Mesendoderm (in vitro differentiated cells): ENCODE results near the gene TOR1B.

ENCODE experiments used
- DNase-seq: peaks from one replicate; pipeline ENCODE4 v3.0.0; 2013
- H2AK5ac ChIP-seq: 2 replicates; pipeline ENCODE4 v1.6.1; 2013; ENCODE audit warnings: low read length, inconsistent platforms
- H2BK120ac ChIP-seq: 2 replicates; pipeline ENCODE4 v1.6.1; 2013; ENCODE audit warnings: low read depth, mild to moderate bottlenecking, low read length, moderate library complexity, mixed read lengths
- H2BK15ac ChIP-seq: replicated peaks from 2 replicates; pipeline ENCODE4 v1.6.1; 2013; ENCODE audit warnings: low read depth, mild to moderate bottlenecking, moderate library complexity
- H2BK5ac ChIP-seq: 2 replicates; pipeline ENCODE4 v1.6.1; 2013; ENCODE audit warnings: low read length, inconsistent platforms
- H3K18ac ChIP-seq: 2 replicates; pipeline ENCODE4 v1.6.1; 2013; ENCODE audit warnings: mild to moderate bottlenecking, low read length, mixed read lengths
- H3K23ac ChIP-seq: one replicate; pipeline ENCODE4 v1.6.1; 2013; ENCODE audit warnings: low read length
- H3K27ac ChIP-seq: 2 replicates; pipeline ENCODE4 v1.5.1; 2013; ENCODE audit warnings: low read depth, mild to moderate bottlenecking, inconsistent platforms, low read length, moderate library complexity
- H3K27me3 ChIP-seq: 2 replicates; pipeline ENCODE4 v1.6.1; 2013; ENCODE audit warnings: low read length, control low read depth, mild to moderate bottlenecking, inconsistent platforms; ENCODE audit not compliant: insufficient read depth, poor library complexity
- H3K36me3 ChIP-seq: 2 replicates; pipeline ENCODE4 v1.6.1; 2013; ENCODE audit warnings: low read length, inconsistent platforms; ENCODE audit not compliant: control insufficient read depth, insufficient read depth
- H3K4ac ChIP-seq: one replicate; pipeline ENCODE4 v1.6.1; 2013; ENCODE audit warnings: low read depth, mild to moderate bottlenecking, low read length, moderate library complexity
- H3K4me1 ChIP-seq: 2 replicates; pipeline ENCODE4 v1.6.1; 2013; ENCODE audit warnings: low read depth, low read length, inconsistent platforms; ENCODE audit not compliant: control insufficient read depth
- H3K4me2 ChIP-seq: 2 replicates; pipeline ENCODE4 v1.6.1; 2013; ENCODE audit warnings: low read length
- H3K4me3 ChIP-seq: 2 replicates; pipeline ENCODE4 v1.5.1; 2013; ENCODE audit warnings: mild to moderate bottlenecking, low read length
- H3K56ac ChIP-seq: one replicate; pipeline ENCODE4 v1.6.1; 2013; ENCODE audit warnings: low read length
- H3K79me1 ChIP-seq: 2 replicates; pipeline ENCODE4 v1.6.1; 2013; ENCODE audit warnings: low read length, inconsistent platforms
- H3K79me2 ChIP-seq: 2 replicates; pipeline ENCODE4 v1.6.1; 2013; ENCODE audit warnings: mild to moderate bottlenecking, low read length; ENCODE audit not compliant: control insufficient read depth, insufficient read depth
- H3K9ac ChIP-seq: 2 replicates; pipeline ENCODE4 v1.6.1; 2013; ENCODE audit warnings: low read length, inconsistent platforms
- H4K5ac ChIP-seq: one replicate; pipeline ENCODE4 v1.6.1; 2013; ENCODE audit warnings: low read length
- H4K8ac ChIP-seq: one replicate; pipeline ENCODE4 v1.6.1; 2013; ENCODE audit warnings: low read depth, mild to moderate bottlenecking, control low read depth, low read length, moderate library complexity
- WGBS: extraction: QIAGEN DNeasy Blood & Tissue Kit; methylation state at CpG from one replicate; pipeline ENCODE4 v1.1.7; 2013; ENCODE audit warnings: low lambda C conversion rate, missing lambda C conversion rate; ENCODE audit not compliant: insufficient coverage; ENCODE audit errors: extremely low coverage; 5-methylcytosine and 5-hydroxymethylcytosine counted together

Gene TOR1B

DNA sequence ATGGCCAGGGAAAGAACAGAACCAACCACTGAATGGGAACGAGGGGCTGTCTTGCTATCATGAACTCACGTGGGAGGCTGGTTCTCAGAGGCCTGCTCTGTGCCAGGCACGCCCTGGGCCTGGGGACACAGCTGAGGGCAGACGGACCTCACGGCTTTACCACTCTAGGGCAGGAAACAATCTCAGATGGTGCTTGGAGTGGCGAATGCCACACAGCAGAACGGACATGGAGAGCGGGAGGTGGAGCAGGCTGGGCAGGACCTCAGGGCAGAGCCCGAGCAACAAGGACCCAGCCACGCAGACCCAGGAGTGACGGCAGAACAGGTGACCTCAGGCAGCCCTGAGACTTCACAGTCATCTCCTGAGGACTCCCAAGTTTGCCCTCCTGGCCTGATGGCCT lies 12.3 kb downstream of the TOR1B start:
- Histone ChIP-seq H3K4ac (no peak overlapping the region), H3K4me3 (no peak overlapping the region), H2BK5ac (no peak overlapping the region), H3K23ac (no peak overlapping the region), H3K27ac (no peak overlapping the region), H2BK120ac (no peak overlapping the region), H4K5ac (no peak overlapping the region), H3K56ac (no peak overlapping the region), H3K27me3 (no peaks in the 10 kb centered on the region), H3K4me2 (no peak overlapping the region), H3K18ac (no peak overlapping the region), H3K79me1 (peaks cover 2% of the 10 kb centered on the region), H3K79me2 (no peaks in the 10 kb centered on the region), H3K4me1 (no peaks in the 10 kb centered on the region), H2BK15ac (no peak overlapping the region), H2AK5ac (no peak overlapping the region), H3K36me3 (peaks cover 14% of the 10 kb centered on the region), H3K9ac (no peak overlapping the region), H4K8ac (no peak overlapping the region)
- no peak for DNase-seq
- WGBS, result no CpG with 5 or more reads among the region's 11 CpGs

DNA sequence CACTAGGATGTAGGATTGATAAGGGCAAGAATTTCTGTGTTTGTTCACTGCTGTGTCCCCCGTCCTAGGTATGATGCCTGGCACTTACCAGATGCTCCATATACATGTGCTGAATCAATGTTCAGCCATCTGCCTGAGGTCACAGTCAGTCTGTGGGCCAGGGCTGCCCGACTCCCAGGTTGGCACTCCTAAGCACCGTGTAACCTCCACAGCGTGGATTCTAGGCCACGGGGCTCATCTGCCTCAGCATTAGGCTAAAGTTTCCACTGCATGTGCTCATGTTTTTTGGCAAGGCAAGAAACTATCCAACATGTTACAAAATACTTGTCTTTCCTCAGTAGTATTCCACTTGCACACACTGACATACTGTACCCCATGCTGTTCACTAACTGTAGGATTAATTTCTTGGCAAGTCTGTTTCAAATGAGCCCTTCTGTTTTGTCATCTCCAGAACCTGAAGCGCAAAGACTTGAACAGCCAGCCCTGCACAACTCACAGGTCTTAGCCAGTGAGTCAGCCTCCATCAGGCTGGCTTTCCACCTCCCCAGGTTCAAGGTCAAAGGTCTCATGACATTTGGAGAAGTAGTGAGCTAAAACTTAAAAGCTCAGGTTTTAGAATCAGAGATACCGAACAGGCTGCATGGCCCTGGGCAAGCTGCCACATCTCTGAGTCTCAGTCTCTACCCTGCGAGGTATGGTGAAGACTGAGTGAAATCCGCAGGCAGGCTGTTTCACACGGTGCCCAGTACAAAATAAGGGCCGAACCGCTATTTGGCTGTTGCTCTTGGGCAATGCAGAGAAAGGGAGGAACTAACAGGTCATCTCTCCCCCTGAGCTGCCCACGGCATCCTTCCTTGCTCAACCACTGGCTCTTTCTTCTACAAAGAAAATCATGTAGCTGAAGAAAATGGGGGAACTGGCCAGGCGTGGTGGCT lies 13.8 kb downstream of the TOR1B start:
- DNase-seq, result no peak
- no peak overlapping the region for H3K4me2 ChIP-seq
- H3K23ac ChIP-seq, result no peak overlapping the region
- no CpG with 5 or more reads among the region's 14 CpGs for WGBS
- H2AK5ac ChIP-seq, result no peak overlapping the region
- H3K4me3 ChIP-seq, result no peak overlapping the region
- H3K18ac ChIP-seq, result no peak overlapping the region
- H3K79me1 ChIP-seq, result peaks cover 2% of the 10 kb centered on the region
- no peaks in the 10 kb centered on the region for H3K4me1 ChIP-seq
- peaks cover 17% of the 10 kb centered on the region for H3K36me3 ChIP-seq
- H3K27ac ChIP-seq, result no peak overlapping the region
- H2BK120ac ChIP-seq, result no peak overlapping the region
- H4K5ac ChIP-seq, result no peak overlapping the region
- H3K56ac ChIP-seq, result no peak overlapping the region
- H3K79me2 ChIP-seq, result no peaks in the 10 kb centered on the region
- H4K8ac ChIP-seq, result no peak overlapping the region
- no peak overlapping the region for H3K9ac ChIP-seq
- no peak overlapping the region for H2BK5ac ChIP-seq
- H2BK15ac ChIP-seq, result no peak overlapping the region
- H3K27me3 ChIP-seq, result no peaks in the 10 kb centered on the region
- H3K4ac ChIP-seq, result no peak overlapping the region

DNA sequence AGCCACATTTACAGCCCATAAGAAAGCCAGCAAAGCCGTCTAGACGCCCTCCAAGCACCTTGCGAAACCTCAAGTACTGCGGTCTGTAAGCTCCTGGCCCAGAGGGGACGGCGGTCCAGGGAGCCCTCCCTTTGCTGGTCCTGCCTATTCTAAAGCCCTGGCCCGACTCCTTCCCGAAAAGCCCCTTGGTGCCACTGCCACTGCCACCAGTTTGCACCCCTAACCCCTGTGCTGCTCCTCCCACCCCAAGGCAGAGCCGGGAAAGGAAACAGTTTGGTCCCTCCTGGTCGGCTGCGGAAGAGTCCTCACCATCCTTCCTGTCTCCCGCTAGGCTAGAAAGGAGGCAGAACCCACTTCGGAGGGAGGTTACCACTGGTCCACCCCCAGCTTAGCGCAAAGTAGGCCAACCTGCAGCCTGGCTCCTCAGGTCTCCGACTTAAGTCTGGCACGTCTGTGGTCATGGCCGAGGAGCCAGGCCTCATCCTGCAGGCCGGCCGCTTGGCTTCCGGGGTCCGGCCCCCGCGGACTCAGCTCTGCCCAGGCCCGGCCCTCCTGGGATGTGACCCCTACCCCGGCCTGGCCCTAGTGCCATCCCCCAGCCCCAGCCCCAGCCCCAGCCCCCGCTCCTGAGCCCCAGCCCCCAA lies 20.0 kb downstream of the TOR1B start:
- peaks cover 7% of the 10 kb centered on the region for H3K79me1 ChIP-seq
- H2BK5ac ChIP-seq, result no peak overlapping the region
- H3K4me3 ChIP-seq, result peak overlapping the region; percentile 82
- no peak overlapping the region for H2AK5ac ChIP-seq
- no peaks in the 10 kb centered on the region for H3K4me1 ChIP-seq
- no CpG with 5 or more reads among the region's 26 CpGs for WGBS
- peaks cover 10% of the 10 kb centered on the region for H3K79me2 ChIP-seq
- H3K9ac ChIP-seq, result peak overlapping the region; percentile 89
- DNase-seq, result peak; percentile 77
- H3K4me2 ChIP-seq, result peak overlapping the region; percentile 92
- peak overlapping the region; percentile 97 for H3K4ac ChIP-seq
- no peak overlapping the region for H4K5ac ChIP-seq
- peaks cover 12% of the 10 kb centered on the region for H3K36me3 ChIP-seq
- no peak overlapping the region for H3K23ac ChIP-seq
- H4K8ac ChIP-seq, result no peak overlapping the region
- no peak overlapping the region for H2BK120ac ChIP-seq
- H2BK15ac ChIP-seq, result no peak overlapping the region
- H3K27ac ChIP-seq, result peak overlapping the region; percentile 53
- H3K56ac ChIP-seq, result peak overlapping the region; percentile 96
- peak overlapping the region; percentile 99 for H3K18ac ChIP-seq
- no peaks in the 10 kb centered on the region for H3K27me3 ChIP-seq

DNA sequence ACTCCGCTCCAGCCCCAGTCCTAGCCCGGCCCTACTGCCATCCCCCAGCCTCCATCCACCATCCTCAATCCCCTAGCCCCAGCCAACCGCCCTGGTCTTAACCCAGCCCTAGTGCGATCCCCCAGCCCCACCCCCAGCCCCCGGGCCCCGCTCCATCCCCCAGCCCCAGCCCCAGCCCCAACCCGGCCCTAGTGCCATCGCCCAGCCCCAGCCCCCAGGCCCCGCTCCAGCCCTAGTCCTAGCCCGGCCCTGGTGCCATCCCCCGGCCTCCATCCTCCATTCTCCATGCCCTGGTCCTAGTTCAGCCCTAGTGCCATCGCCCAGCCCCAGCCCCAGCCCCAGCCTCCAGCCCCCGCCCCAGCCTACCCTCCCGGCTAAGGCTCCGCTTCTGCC lies 20.6 kb downstream of the TOR1B start:
- Histone ChIP-seq H3K23ac (no peak overlapping the region), H3K18ac (peak overlapping the region; percentile 99), H3K79me2 (peaks cover 10% of the 10 kb centered on the region), H3K4me2 (no peak overlapping the region), H3K4ac (peak overlapping the region; percentile 97), H3K27me3 (no peaks in the 10 kb centered on the region), H3K4me1 (no peaks in the 10 kb centered on the region), H2BK120ac (peak overlapping the region; percentile 86), H3K9ac (peak overlapping the region; percentile 99), H3K27ac (peak overlapping the region; percentile 79), H2BK5ac (no peak overlapping the region), H3K36me3 (peaks cover 9% of the 10 kb centered on the region), H3K56ac (peak overlapping the region; percentile 100), H2BK15ac (no peak overlapping the region), H2AK5ac (no peak overlapping the region), H3K79me1 (peaks cover 7% of the 10 kb centered on the region), H4K8ac (peak overlapping the region; percentile 43), H4K5ac (no peak overlapping the region), H3K4me3 (peak overlapping the region; percentile 95)
- no CpG with 5 or more reads among the region's 15 CpGs for WGBS
- peak; percentile 13 for DNase-seq

DNA sequence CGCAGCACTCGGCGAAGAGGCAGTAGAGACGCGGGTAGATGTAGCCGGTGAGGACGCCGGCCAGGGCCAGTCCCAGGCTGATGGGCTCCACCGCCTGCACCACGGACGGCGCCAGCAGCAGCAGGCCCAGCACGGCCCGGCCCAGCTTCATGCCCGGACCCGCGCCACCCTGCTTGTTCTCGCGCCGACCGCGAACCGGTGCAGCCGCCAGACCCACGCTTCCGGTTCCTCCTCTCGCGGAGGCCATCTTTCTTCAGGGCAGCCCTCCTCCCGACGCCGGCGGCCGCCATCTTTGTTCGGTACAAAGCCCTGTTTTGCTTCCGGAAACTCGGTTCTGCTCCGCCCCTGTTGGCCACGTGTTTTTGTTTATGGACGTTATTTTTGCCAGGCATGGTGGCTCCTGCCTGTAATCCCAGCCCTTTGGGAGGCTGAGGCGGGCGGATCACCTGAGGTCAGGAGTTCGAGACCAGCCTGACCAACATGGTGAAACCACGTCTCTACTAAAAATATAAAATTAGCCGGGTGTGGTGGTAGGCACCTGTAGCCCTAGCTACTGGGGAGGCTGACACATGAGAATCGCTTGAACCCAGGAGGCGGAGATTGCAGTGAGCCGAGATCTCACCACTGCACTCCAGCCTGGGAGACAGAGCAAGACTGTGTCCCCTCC lies 21.1 kb downstream of the TOR1B start, which contains the start of gene TOR1A:
TOR1A (minus strand) TSS at position 202 of the 667 bp plus-strand sequence; CDS start at position 151, 51 bp downstream.
- no peak within 1 kb of the TSS for H4K5ac ChIP-seq
- H3K4ac ChIP-seq, result peak within 1 kb of the TSS; percentile 97
- peak within 1 kb of the TSS; percentile 94 for H3K23ac ChIP-seq
- peaks cover 7% of the 10 kb centered on the region for H3K36me3 ChIP-seq
- no peaks in the 10 kb centered on the region for H3K4me1 ChIP-seq
- no peak within 1 kb of the TSS for H2BK15ac ChIP-seq
- peak within 1 kb of the TSS; percentile 92 for H3K4me2 ChIP-seq
- peak within 1 kb of the TSS; percentile 100 for H3K56ac ChIP-seq
- H3K4me3 ChIP-seq, result peak within 1 kb of the TSS; percentile 95
- no peaks in the 10 kb centered on the region for H3K27me3 ChIP-seq
- peak within 1 kb of the TSS; percentile 43 for H4K8ac ChIP-seq
- H3K9ac ChIP-seq, result peak within 1 kb of the TSS; percentile 99
- H2AK5ac ChIP-seq, result no peak within 1 kb of the TSS
- peak within 1 kb of the TSS; percentile 79 for H3K27ac ChIP-seq
- peak within 1 kb of the TSS; percentile 84 for H2BK5ac ChIP-seq
- peak within 1 kb of the TSS; percentile 99 for H3K18ac ChIP-seq
- DNase-seq, result peak; percentile 98
- H2BK120ac ChIP-seq, result peak within 1 kb of the TSS; percentile 86
- no CpG with 5 or more reads among the region's 47 CpGs for WGBS
- H3K79me2 ChIP-seq, result peaks cover 10% of the 10 kb centered on the region
- peaks cover 7% of the 10 kb centered on the region for H3K79me1 ChIP-seq
